SK-N-SH (cell line): ENCODE data around the gene RAC2. TPM values are rescaled to one million over a fixed set of nuclear protein-coding genes. Genes with fewer than 3 reads are reported as not detected.

ENCODE experiments used
- CTCF ChIA-PET: fragments of 300-600, 350-600 bp; formaldehyde crosslinking; extraction: SDS; loops from one replicate; lab custom pipeline; 2021; lab: Yijun Ruan, JAX
- POLR2A ChIA-PET: fragments of 350-600 bp; sonication (Branson Sonifier 250); formaldehyde crosslinking; extraction: SDS; loops from one replicate; lab custom pipeline; 2020; ENCODE audit warnings: antibody characterized with exemption, inconsistent platforms; lab: Yijun Ruan, JAX
- DNase-seq: peaks from one replicate; pipeline ENCODE4 v3.0.0; 2012
- H2AFZ ChIP-seq: fragments of 200-600 bp; sonication (generic); 2 replicates; pipeline ENCODE4 v1.8.1; 2016; ENCODE audit warnings: antibody characterized with exemption, mild to moderate bottlenecking, low read depth
- H3F3A ChIP-seq: fragments of 200-600 bp; sonication (generic); replicated peaks from 2 replicates; pipeline ENCODE3; 2016; ENCODE audit warnings: antibody characterized with exemption, mild to moderate bottlenecking; ENCODE audit not compliant: insufficient read depth
- H3K27ac ChIP-seq, 2 experiments: fragments of 200-500 bp in 1 of 2; fragments of 200-600 bp in 1 of 2; sonication (Bioruptor generic) in 1 of 2; sonication (generic), shearing (Covaris generic) in 1 of 2; 2 replicates each; pipeline versions ENCODE4 v1.5.1 to v1.6.1; 2014 to 2016; ENCODE audit warnings: low read depth in 2 of 2, inconsistent platforms in 1 of 2, low read length in 1 of 2, mild to moderate bottlenecking in 1 of 2, mixed read lengths in 1 of 2
- H3K27me3 ChIP-seq: fragments of 200-600 bp; sonication (generic), shearing (Covaris generic); 2 replicates; pipeline ENCODE4 v1.6.1; 2016; ENCODE audit warnings: mixed run types; ENCODE audit not compliant: insufficient read depth
- H3K36me3 ChIP-seq, 2 experiments: fragments of 200-500 bp in 1 of 2; fragments of 200-600 bp in 1 of 2; sonication (Bioruptor generic) in 1 of 2; sonication (generic) in 1 of 2; replicated peaks in 1 of 2; 2 replicates each; pipeline versions ENCODE3 to v1.5.1; 2014 to 2016; ENCODE audit warnings: low read length in 1 of 2, mild to moderate bottlenecking in 1 of 2; ENCODE audit not compliant: insufficient read depth in 2 of 2, control insufficient read depth in 1 of 2
- H3K4me1 ChIP-seq, 2 experiments: fragments of 200-500 bp in 1 of 2; fragments of 200-600 bp in 1 of 2; sonication (Bioruptor generic) in 1 of 2; sonication (generic), shearing (Covaris generic) in 1 of 2; 2 replicates each; pipeline versions ENCODE4 v1.5.1 to v1.6.1; 2014 to 2016; ENCODE audit warnings: low read depth in 1 of 2, low read length in 1 of 2, mixed run types in 1 of 2; ENCODE audit not compliant: insufficient read depth in 2 of 2, control insufficient read depth in 1 of 2
- H3K4me2 ChIP-seq: fragments of 200-600 bp; sonication (generic), shearing (Covaris generic); 2 replicates; pipeline ENCODE4 v1.6.1; 2017; ENCODE audit warnings: mixed run types
- H3K4me3 ChIP-seq, 2 experiments: fragments of 200-500 bp in 1 of 2; fragments of 200-600 bp in 1 of 2; sonication (Bioruptor generic) in 1 of 2; sonication (generic), shearing (Covaris generic) in 1 of 2; 2 replicates each; pipeline versions ENCODE4 v1.5.1 to v1.8.1; 2014 to 2016; ENCODE audit warnings: low read depth in 2 of 2, inconsistent platforms in 1 of 2, low read length in 1 of 2, mild to moderate bottlenecking in 1 of 2, mixed read lengths in 1 of 2, moderate library complexity in 1 of 2
- H3K79me2 ChIP-seq: fragments of 200-600 bp; sonication (generic); 2 replicates; pipeline ENCODE4 v1.8.1; 2017; ENCODE audit warnings: mild to moderate bottlenecking; ENCODE audit not compliant: insufficient read depth
- H3K9ac ChIP-seq: fragments of 200-600 bp; sonication (generic); 2 replicates; pipeline ENCODE4 v1.6.1; 2017; ENCODE audit warnings: mixed run types
- H3K9me2 ChIP-seq: fragments of 200-600 bp; sonication (generic); 2 replicates; pipeline ENCODE4 v1.6.1; 2017; ENCODE audit warnings: mixed run types
- H3K9me3 ChIP-seq: fragments of 200-600 bp; sonication (generic); 2 replicates; pipeline ENCODE4 v1.6.1; 2017; ENCODE audit warnings: mixed run types, mild to moderate bottlenecking, moderate library complexity
- H4K20me1 ChIP-seq: fragments of 200-600 bp; sonication (generic); 2 replicates; pipeline ENCODE4 v1.6.1; 2017; ENCODE audit warnings: mild to moderate bottlenecking, mixed run types; ENCODE audit not compliant: insufficient read depth
- FOSL2 ChIP-seq: IDR thresholded peaks from 2 replicates; pipeline ENCODE4 v1.4.0; 2012; ENCODE audit warnings: low read depth, mild to moderate bottlenecking, moderate library complexity, borderline replicate concordance
- FOXM1 ChIP-seq: IDR thresholded peaks from 2 replicates; pipeline ENCODE4 v1.4.0; 2012; ENCODE audit warnings: low read depth, mild to moderate bottlenecking
- JUND ChIP-seq: IDR thresholded peaks from 2 replicates; pipeline ENCODE4 v1.4.0; 2012
- MAX ChIP-seq: IDR thresholded peaks from 2 replicates; pipeline ENCODE4 v1.4.0; 2012; ENCODE audit warnings: low read depth
- MEF2A ChIP-seq: IDR thresholded peaks from 2 replicates; pipeline ENCODE4 v1.4.0; 2012; ENCODE audit warnings: low read depth, borderline replicate concordance
- MXI1 ChIP-seq: IDR thresholded peaks from 2 replicates; pipeline ENCODE4 v1.6.1; 2012; ENCODE audit warnings: mild to moderate bottlenecking, low read depth, low read length, improper control_type of control experiment
- NFIC ChIP-seq: IDR thresholded peaks from 2 replicates; pipeline ENCODE4 v1.4.0; 2012; ENCODE audit warnings: borderline replicate concordance
- POLR2AphosphoS5 ChIP-seq: IDR thresholded peaks from 2 replicates; pipeline ENCODE4 v1.6.1; 2012; ENCODE audit warnings: low read depth, low read length
- RAD21 ChIP-seq: IDR thresholded peaks from 2 replicates; pipeline ENCODE4 v1.6.1; 2012; ENCODE audit warnings: mild to moderate bottlenecking, low read length
- REST ChIP-seq: IDR thresholded peaks from 2 replicates; pipeline ENCODE4 v1.6.1; 2012; ENCODE audit warnings: mild to moderate bottlenecking, low read depth, low read length, moderate library complexity
- RFX5 ChIP-seq: IDR thresholded peaks from 2 replicates; pipeline ENCODE4 v1.6.1; 2012; ENCODE audit warnings: mild to moderate bottlenecking, improper control_type of control experiment, low read length
- SMC3 ChIP-seq: IDR thresholded peaks from 2 replicates; pipeline ENCODE4 v1.6.1; 2012; ENCODE audit warnings: low read depth, low read length, improper control_type of control experiment
- USF1 ChIP-seq: IDR thresholded peaks from 2 replicates; pipeline ENCODE4 v1.4.0; 2012; ENCODE audit warnings: low read depth, borderline replicate concordance
- YY1 ChIP-seq: IDR thresholded peaks from 2 replicates; pipeline ENCODE4 v1.4.0; 2012; ENCODE audit warnings: low read depth, mild to moderate bottlenecking
- WGBS: methylation state at CpG from one replicate; pipeline ENCODE4 v1.1.6; 2017; ENCODE audit warnings: low lambda C conversion rate; 5-methylcytosine and 5-hydroxymethylcytosine counted together
- polyA plus RNA-seq, 3 experiments: library from polyadenylated mRNA; depleted of rRNA; stranded (reverse); fragments of >200 nt; gene quantifications; 2 replicates each; pipeline ENCODE4 v1.2.3, GENCODE V29; 2012

The RAC2 gene
- polyA plus RNA-seq, 1 of the 3 experiments (the other 2 are of a cell fraction) = 29.9 TPM

GRCh38 chr22:37263966-37264887, 20.2 kb upstream of the RAC2 start:
- ChIA-PET POLR2A (no interaction called here), CTCF (interaction anchor here (0.9 to 1.2 kb wide), 2 partner anchors 64 to 194 kb away, joined by 3 read pairs; no protein-coding TSS in a partner anchor)
- TF ChIP-seq RFX5 = no peak
- TF ChIP-seq POLR2AphosphoS5 = no peak
- no peak for TF ChIP-seq RAD21
- TF ChIP-seq YY1 = no peak
- TF ChIP-seq JUND = no peak
- TF ChIP-seq FOXM1 = no peak
- TF ChIP-seq NFIC = no peak
- TF ChIP-seq SMC3 = no peak
- no peak for TF ChIP-seq MEF2A
- TF ChIP-seq FOSL2 = no peak
- TF ChIP-seq MAX = no peak
- TF ChIP-seq MXI1 = no peak

GRCh38 chr22:37262346-37262745, 18.3 kb upstream of the RAC2 start:
- no peaks in the 10 kb centered on the region for H4K20me1 ChIP-seq
- TF ChIP-seq NFIC (no peak), JUND (no peak), USF1 (no peak), REST (no peak)
- H3K9ac ChIP-seq = no peak overlapping the region
- ChIA-PET CTCF (interaction anchor here (1.5 to 4.8 kb wide), 5 partner anchors 16 to 96 kb away, joined by 4 to 124 read pairs (median 16); partner anchors contain the start of genes CYTH4 and RAC2), POLR2A (interaction anchor here (0.7 kb wide), 1 partner anchor 20 kb away, joined by 5 read pairs; no protein-coding TSS in a partner anchor)
- no peaks in the 10 kb centered on the region for H3K79me2 ChIP-seq
- H3K9me2 ChIP-seq = no peaks in the 10 kb centered on the region
- no peaks in the 10 kb centered on the region for H3F3A ChIP-seq
- WGBS = 41% methylated on average over 5 of the region's 5 CpGs
- H2AFZ ChIP-seq = no peak overlapping the region
- H3K27ac ChIP-seq = no peak overlapping the region
- H3K9me3 ChIP-seq = no peaks in the 10 kb centered on the region
- no peak overlapping the region for H3K4me2 ChIP-seq
- no peaks in the 10 kb centered on the region for H3K36me3 ChIP-seq
- DNase-seq = no peak
- H3K27me3 ChIP-seq = no peaks in the 10 kb centered on the region
- H3K4me3 ChIP-seq = no peak overlapping the region
- H3K4me1 ChIP-seq = peaks cover 2 to 3% of the 10 kb centered on the region in 2 experiments; a peak in 1 of 4 replicates

More at GRCh38 chr22:37263966-37264887, 20.2 kb upstream of the RAC2 start:
- Histone ChIP-seq H3K4me1 (peaks cover 2 to 3% of the 10 kb centered on the region in 2 experiments; a peak in 1 of 4 replicates), H2AFZ (no peak overlapping the region), H3K9me2 (no peaks in the 10 kb centered on the region), H3K4me2 (no peak overlapping the region), H3K27ac (no peak overlapping the region), H3K4me3 (no peak overlapping the region), H4K20me1 (no peaks in the 10 kb centered on the region), H3K27me3 (no peaks in the 10 kb centered on the region), H3F3A (peaks cover 3% of the 10 kb centered on the region), H3K9me3 (no peaks in the 10 kb centered on the region), H3K36me3 (no peaks in the 10 kb centered on the region), H3K9ac (no peak overlapping the region), H3K79me2 (no peaks in the 10 kb centered on the region)
- no peak for DNase-seq
- WGBS = 17% methylated on average over 4 of the region's 10 CpGs
